Stimulated activated naive CD8-positive, alpha-beta T cell treated with anti-CD3 and anti-CD28 coated beads, Interleukin-15, Interleukin-2, amounts not matched to agents 100 ng/mL and 50 ng/mL, for 24 hours (primary cell): ENCODE data around the gene PCED1B.
A peak's percentile ranks its signal among the peaks of the same experiment; 100 is the strongest.
"Not testable (repeated sequence)": the region's sequence is repeated elsewhere in the genome, so short reads cannot be mapped to it uniquely, and the experiment has no call there.

Experiments used
- H3K27ac Mint-ChIP-seq: one replicate; pipeline ENCODE4 v1.8.0; 2021; ENCODE audit warnings: mild to moderate bottlenecking, mixed read lengths
- H3K27me3 Mint-ChIP-seq: one replicate; pipeline ENCODE4 v1.8.0; 2021; ENCODE audit warnings: mixed read lengths
- H3K36me3 Mint-ChIP-seq: one replicate; pipeline ENCODE4 v1.8.0; 2021; ENCODE audit warnings: low read depth, mixed read lengths
- H3K4me1 Mint-ChIP-seq: one replicate; pipeline ENCODE4 v1.8.0; 2021; ENCODE audit warnings: low read depth, mixed read lengths
- H3K4me3 Mint-ChIP-seq: one replicate; pipeline ENCODE4 v1.8.0; 2021; ENCODE audit warnings: mild to moderate bottlenecking, mixed read lengths
- H3K9me3 Mint-ChIP-seq: one replicate; pipeline ENCODE4 v1.8.0; 2021; ENCODE audit warnings: mixed read lengths

Gene PCED1B

GRCh38 chr12:47272412-47273190 lies 193.2 kb downstream of the PCED1B start:
- Mint-ChIP-seq H3K9me3 (peaks cover 6% of the 10 kb centered on the region), H3K4me1 (peaks cover 96% of the 10 kb centered on the region), H3K36me3 (peaks cover 5% of the 10 kb centered on the region), H3K27ac (peak overlapping the region; percentile 93), H3K27me3 (no peaks in the 10 kb centered on the region), H3K4me3 (no peak overlapping the region)

GRCh38 chr12:47273191-47273626 lies 193.8 kb downstream of the PCED1B start:
- H3K36me3 Mint-ChIP-seq, result peaks cover 5% of the 10 kb centered on the region
- peaks cover 8% of the 10 kb centered on the region for H3K9me3 Mint-ChIP-seq
- no peaks in the 10 kb centered on the region for H3K27me3 Mint-ChIP-seq
- H3K27ac Mint-ChIP-seq, result peak overlapping the region; percentile 93
- peak overlapping the region; percentile 15 for H3K4me3 Mint-ChIP-seq
- peaks cover 100% of the 10 kb centered on the region for H3K4me1 Mint-ChIP-seq

GRCh38 chr12:47274760-47275159 lies 195.3 kb downstream of the PCED1B start:
- no peaks in the 10 kb centered on the region for H3K36me3 Mint-ChIP-seq
- H3K4me3 Mint-ChIP-seq, result peak overlapping the region; percentile 1
- H3K27me3 Mint-ChIP-seq, result no peaks in the 10 kb centered on the region
- H3K4me1 Mint-ChIP-seq, result peaks cover 99% of the 10 kb centered on the region
- peak overlapping the region; percentile 79 for H3K27ac Mint-ChIP-seq
- peaks cover 7% of the 10 kb centered on the region for H3K9me3 Mint-ChIP-seq

GRCh38 chr12:47276253-47276620 lies 196.8 kb downstream of the PCED1B start:
- Mint-ChIP-seq H3K27me3 (no peaks in the 10 kb centered on the region), H3K9me3 (peaks cover 7% of the 10 kb centered on the region), H3K27ac (peak overlapping the region; percentile 99), H3K4me3 (peak overlapping the region; percentile 76), H3K4me1 (peaks cover 97% of the 10 kb centered on the region), H3K36me3 (peaks cover 4% of the 10 kb centered on the region)

- Mint-ChIP-seq H3K4me1 (peaks cover 96% of the 10 kb centered on the region), H3K27ac (peak overlapping the region; percentile 99), H3K4me3 (peak overlapping the region; percentile 76), H3K36me3 (peaks cover 8% of the 10 kb centered on the region), H3K9me3 (peaks cover 7% of the 10 kb centered on the region), H3K27me3 (no peaks in the 10 kb centered on the region)
Observed at GRCh38 chr12:47276621-47277309, 197.3 kb downstream of the PCED1B start.

- H3K27ac Mint-ChIP-seq, result peak overlapping the region; percentile 99
Observed at GRCh38 chr12:47277972-47278448, 198.6 kb downstream of the PCED1B start.

GRCh38 chr12:47279758-47280157 lies 200.3 kb downstream of the PCED1B start:
- H3K4me1 Mint-ChIP-seq, result peaks cover 90% of the 10 kb centered on the region
- peak overlapping the region; percentile 61 for H3K27ac Mint-ChIP-seq
- H3K4me3 Mint-ChIP-seq, H3K36me3 Mint-ChIP-seq, H3K9me3 Mint-ChIP-seq, H3K27me3 Mint-ChIP-seq: not testable (repeated sequence)

More at GRCh38 chr12:47277972-47278448, 198.6 kb downstream of the PCED1B start:
- Mint-ChIP-seq H3K4me3 (peak overlapping the region; percentile 76), H3K9me3 (peaks cover 7% of the 10 kb centered on the region), H3K36me3 (peaks cover 8% of the 10 kb centered on the region), H3K27me3 (no peaks in the 10 kb centered on the region), H3K4me1 (peaks cover 96% of the 10 kb centered on the region)

- Mint-ChIP-seq H3K27ac (peak overlapping the region; percentile 97), H3K36me3 (peaks cover 8% of the 10 kb centered on the region), H3K27me3 (no peaks in the 10 kb centered on the region), H3K4me1 (peaks cover 83% of the 10 kb centered on the region), H3K9me3 (peaks cover 7% of the 10 kb centered on the region), H3K4me3 (no peak overlapping the region)
Observed at GRCh38 chr12:47280543-47281300, 201.3 kb downstream of the PCED1B start.

- Mint-ChIP-seq H3K36me3 (peaks cover 8% of the 10 kb centered on the region), H3K27me3 (no peaks in the 10 kb centered on the region), H3K9me3 (peaks cover 7% of the 10 kb centered on the region), H3K4me3 (peak overlapping the region; percentile 30), H3K27ac (peak overlapping the region; percentile 97), H3K4me1 (peaks cover 77% of the 10 kb centered on the region)
Observed at GRCh38 chr12:47281667-47282171, 202.3 kb downstream of the PCED1B start.

GRCh38 chr12:47282206-47282605 lies 202.8 kb downstream of the PCED1B start:
- Mint-ChIP-seq H3K27ac (peak overlapping the region; percentile 97), H3K4me1 (peaks cover 72% of the 10 kb centered on the region), H3K27me3 (no peaks in the 10 kb centered on the region), H3K4me3 (no peak overlapping the region), H3K36me3 (peaks cover 8% of the 10 kb centered on the region), H3K9me3 (peaks cover 7% of the 10 kb centered on the region)
